HG03159 (cell line): ENCODE results near the gene DAB2IP.
"Not testable (repeated sequence)": the region's sequence is repeated elsewhere in the genome, so short reads cannot be mapped to it uniquely, and the experiment has no call there.

Source experiments
- ATAC-seq: cut with Tn5 transposase; IDR thresholded peaks from one replicate; pipeline ENCODE4 v1.9.1; 2021; ENCODE audit warnings: mild to moderate bottlenecking, moderate library complexity; ENCODE audit not compliant: unreplicated experiment

The DAB2IP gene

GRCh38 chr9:121651295-121652020 is at the start of gene DAB2IP:
Gene DAB2IP, plus strand, starts transcription at chr9:121651634. Its CDS starts 142 bp downstream, at chr9:121651776.
- no peak for ATAC-seq

- no peak for ATAC-seq
Observed at GRCh38 chr9:121603028-121603427, 48.4 kb upstream of the DAB2IP start.

- no peak for ATAC-seq
Observed at GRCh38 chr9:121604242-121604641, 47.2 kb upstream of the DAB2IP start.

GRCh38 chr9:121604654-121605053 is 46.8 kb upstream of the DAB2IP start:
- ATAC-seq: no peak

- ATAC-seq: no peak
Observed at GRCh38 chr9:121607434-121608167, 43.8 kb upstream of the DAB2IP start.

GRCh38 chr9:121608168-121608853 is 43.1 kb upstream of the DAB2IP start:
- ATAC-seq: no peak

- ATAC-seq: no peak
Observed at GRCh38 chr9:121609822-121610637, 41.4 kb upstream of the DAB2IP start.

- ATAC-seq: no peak
Observed at GRCh38 chr9:121610638-121610953, 40.8 kb upstream of the DAB2IP start.

GRCh38 chr9:121612511-121612998 is 38.9 kb upstream of the DAB2IP start:
- no peak for ATAC-seq

- no peak for ATAC-seq
Observed at GRCh38 chr9:121613009-121613752, 38.3 kb upstream of the DAB2IP start.

- no peak for ATAC-seq
Observed at GRCh38 chr9:121616123-121616755, 35.2 kb upstream of the DAB2IP start.

- no peak for ATAC-seq
Observed at GRCh38 chr9:121618504-121618903, 32.9 kb upstream of the DAB2IP start.

GRCh38 chr9:121618910-121619309 is 32.5 kb upstream of the DAB2IP start:
- ATAC-seq: not testable (repeated sequence)

- ATAC-seq: no peak
Observed at GRCh38 chr9:121619545-121620324, 31.7 kb upstream of the DAB2IP start.

- no peak for ATAC-seq
Observed at GRCh38 chr9:121620325-121620673, 31.1 kb upstream of the DAB2IP start.

- ATAC-seq: no peak
Observed at GRCh38 chr9:121620777-121621449, 30.5 kb upstream of the DAB2IP start.

GRCh38 chr9:121622387-121623203 is 28.8 kb upstream of the DAB2IP start:
- no peak for ATAC-seq

GRCh38 chr9:121623430-121623829 is 28.0 kb upstream of the DAB2IP start:
- not testable (repeated sequence) for ATAC-seq
